Glutamatergic neuron (in vitro differentiated cells): ENCODE results near the gene DNMBP. TPM values are rescaled to one million over a fixed set of nuclear protein-coding genes. Genes with fewer than 3 reads are reported as not detected.

Experiments used
- DNase-seq: peaks from one replicate; pipeline ENCODE4 v3.0.0; 2022
- H3K27ac Mint-ChIP-seq: one replicate; pipeline ENCODE4 v1.8.0; 2020; ENCODE audit warnings: mild to moderate bottlenecking, mixed read lengths, inconsistent platforms; ENCODE audit not compliant: unreplicated experiment
- H3K27me3 Mint-ChIP-seq: one replicate; pipeline ENCODE4 v1.8.0; 2020; ENCODE audit warnings: mild to moderate bottlenecking, moderate library complexity, mixed read lengths, inconsistent platforms; ENCODE audit not compliant: unreplicated experiment
- H3K36me3 Mint-ChIP-seq: one replicate; pipeline ENCODE4 v1.8.0; 2020; ENCODE audit warnings: mild to moderate bottlenecking, mixed read lengths, inconsistent platforms; ENCODE audit not compliant: unreplicated experiment
- H3K4me1 Mint-ChIP-seq: one replicate; pipeline ENCODE4 v1.8.0; 2020; ENCODE audit warnings: mild to moderate bottlenecking, low read depth, mixed read lengths, inconsistent platforms; ENCODE audit not compliant: unreplicated experiment
- H3K4me3 Mint-ChIP-seq: one replicate; pipeline ENCODE4 v1.8.0; 2020; ENCODE audit warnings: mild to moderate bottlenecking, mixed read lengths, inconsistent platforms; ENCODE audit not compliant: unreplicated experiment
- H3K9me3 Mint-ChIP-seq: one replicate; pipeline ENCODE4 v1.8.0; 2020; ENCODE audit warnings: mild to moderate bottlenecking, moderate library complexity, mixed read lengths, inconsistent platforms; ENCODE audit not compliant: unreplicated experiment
- CTCF ChIP-seq: fragments of 200-600 bp; sonication (generic); IDR thresholded peaks from one replicate; pipeline ENCODE4 v1.5.0; 2021; ENCODE audit not compliant: partially characterized antibody, unreplicated experiment
- total RNA-seq: library from RNA; stranded (reverse); fragmentation: NEBNext Ultra II Directional; extraction: Animal tissue kit (Norgen Biotek cat#: 25700); gene quantifications from one replicate; pipeline ENCODE4 v1.2.1, GENCODE V29; 2021; ENCODE audit not compliant: unreplicated experiment

DNMBP gene
- total RNA-seq, 1 donor from 2014 or later, result 9.5 TPM

GRCh38 chr10:99975942-99976809 lies 33.6 kb downstream of the DNMBP start:
- DNase-seq, result no peak
- no peak for TF ChIP-seq CTCF
- Mint-ChIP-seq H3K27me3 (peaks cover 1% of the 10 kb centered on the region), H3K9me3 (peaks cover 1% of the 10 kb centered on the region), H3K36me3 (no peaks in the 10 kb centered on the region), H3K4me1 (peaks cover 1% of the 10 kb centered on the region), H3K4me3 (no peak overlapping the region), H3K27ac (no peak overlapping the region)

DNA sequence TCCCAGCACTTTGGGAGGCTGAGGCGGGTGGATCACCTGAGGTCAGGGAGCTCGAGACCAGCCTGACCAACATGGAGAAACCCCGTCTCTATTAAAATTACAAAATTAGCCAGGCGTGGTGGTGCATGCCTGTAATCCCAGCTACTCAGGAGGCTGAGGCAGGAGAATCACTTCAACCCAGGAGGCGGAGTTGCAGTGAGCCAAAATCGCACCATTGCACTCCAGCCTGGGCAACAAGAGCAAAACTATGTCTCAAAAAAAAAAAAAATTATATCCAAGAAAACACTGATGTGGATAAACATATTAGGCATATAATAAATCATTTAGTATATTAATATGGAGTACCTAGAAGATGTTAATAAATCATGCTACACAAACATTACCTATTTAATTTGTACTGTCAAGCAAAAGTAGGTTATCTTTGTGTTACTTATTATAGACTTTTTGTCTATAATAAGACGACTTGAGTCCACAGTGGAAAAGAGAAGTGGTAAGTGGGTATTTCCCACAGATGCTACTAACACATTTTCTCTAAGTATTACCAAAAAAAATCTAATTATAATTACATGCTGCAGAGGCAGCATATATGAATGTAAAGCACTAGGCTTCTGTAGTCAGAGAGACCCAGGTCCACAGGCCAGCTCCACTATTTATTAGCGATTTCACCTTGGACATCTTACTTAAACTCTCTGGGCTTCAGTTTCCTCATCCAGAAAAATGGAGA lies 34.5 kb downstream of the DNMBP start:
- DNase-seq, result no peak
- no peak for TF ChIP-seq CTCF
- H3K27me3 Mint-ChIP-seq, result no peaks in the 10 kb centered on the region
- H3K9me3 Mint-ChIP-seq, result no peaks in the 10 kb centered on the region
- H3K36me3 Mint-ChIP-seq, result peaks cover 1% of the 10 kb centered on the region
- peaks cover 1% of the 10 kb centered on the region for H3K4me1 Mint-ChIP-seq
- no peak overlapping the region for H3K27ac Mint-ChIP-seq
- no peak overlapping the region for H3K4me3 Mint-ChIP-seq

DNA sequence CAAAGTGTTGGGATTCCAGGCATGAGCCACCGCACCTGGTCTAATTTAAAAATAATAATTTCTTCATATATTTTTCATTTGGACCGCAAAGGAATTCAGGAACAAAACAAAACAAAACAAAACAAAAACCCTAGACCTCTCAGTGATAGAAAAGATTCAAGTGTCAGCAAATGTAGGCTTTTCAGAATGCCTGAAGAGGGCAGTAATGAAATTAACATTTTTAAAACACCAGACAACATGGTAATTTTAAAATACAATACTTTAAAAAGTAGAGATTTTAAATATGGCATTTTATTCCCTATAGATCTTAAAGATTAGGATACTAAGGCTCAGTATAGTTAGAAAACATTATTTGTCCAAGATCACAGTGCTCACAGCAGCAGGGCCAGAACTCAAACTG lies 36.6 kb downstream of the DNMBP start:
- no peaks in the 10 kb centered on the region for H3K27me3 Mint-ChIP-seq
- H3K4me1 Mint-ChIP-seq, result peaks cover 1% of the 10 kb centered on the region
- peaks cover 3% of the 10 kb centered on the region for H3K36me3 Mint-ChIP-seq
- H3K4me3 Mint-ChIP-seq, result no peak overlapping the region
- no peak overlapping the region for H3K27ac Mint-ChIP-seq
- DNase-seq, result no peak
- no peak for TF ChIP-seq CTCF
- no peaks in the 10 kb centered on the region for H3K9me3 Mint-ChIP-seq

- no peaks in the 10 kb centered on the region for H3K9me3 Mint-ChIP-seq
- H3K4me1 Mint-ChIP-seq, result no peaks in the 10 kb centered on the region
- DNase-seq, result no peak
- no peak overlapping the region for H3K27ac Mint-ChIP-seq
- H3K27me3 Mint-ChIP-seq, result peaks cover 1% of the 10 kb centered on the region
- TF ChIP-seq CTCF, result no peak
- no peak overlapping the region for H3K4me3 Mint-ChIP-seq
- peaks cover 3% of the 10 kb centered on the region for H3K36me3 Mint-ChIP-seq
Observed at GRCh38 chr10:99967961-99968360, 41.8 kb downstream of the DNMBP start.

DNA sequence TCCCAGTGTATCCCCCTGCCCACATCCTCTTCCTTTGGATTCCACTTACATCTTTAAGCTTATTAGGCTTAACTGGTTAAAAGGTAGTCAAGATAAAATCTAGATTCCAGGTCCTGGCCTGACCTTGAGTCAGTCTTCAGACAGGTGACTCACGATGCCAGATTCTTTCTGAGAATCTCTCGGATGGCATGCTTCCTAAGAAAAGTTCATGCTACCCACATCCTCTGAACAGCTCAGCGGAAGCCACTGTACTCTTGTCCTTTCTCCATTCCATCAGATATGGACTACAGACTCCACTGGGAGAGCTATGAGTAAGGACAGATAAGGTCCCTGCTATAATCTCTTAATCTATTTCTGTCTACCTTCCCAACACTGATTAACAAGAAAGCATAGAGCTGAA lies 43.4 kb downstream of the DNMBP start:
- H3K4me1 Mint-ChIP-seq, result no peaks in the 10 kb centered on the region
- no peak for TF ChIP-seq CTCF
- H3K27me3 Mint-ChIP-seq, result peaks cover 1% of the 10 kb centered on the region
- peaks cover 3% of the 10 kb centered on the region for H3K36me3 Mint-ChIP-seq
- H3K27ac Mint-ChIP-seq, result no peak overlapping the region
- no peak for DNase-seq
- no peak overlapping the region for H3K4me3 Mint-ChIP-seq
- no peaks in the 10 kb centered on the region for H3K9me3 Mint-ChIP-seq
